Mononuclear cell (primary cell): Measurements from ENCODE around the gene TANC1. TPM values are rescaled to one million over a fixed set of nuclear protein-coding genes. Genes with fewer than 3 reads are reported as not detected.
"Not testable (repeated sequence)": the region's sequence is repeated elsewhere in the genome, so short reads cannot be mapped to it uniquely, and the experiment has no call there.

Experiments
- H3K27me3 ChIP-seq: 2 replicates; pipeline ENCODE4 v1.6.0; 2011; ENCODE audit warnings: low read length, control low read depth; ENCODE audit not compliant: insufficient read depth
- H3K4me1 ChIP-seq: 2 replicates; pipeline ENCODE4 v1.5.1; 2011; ENCODE audit warnings: mild to moderate bottlenecking, low read length, control low read depth; ENCODE audit not compliant: insufficient read depth
- H3K4me3 ChIP-seq: 2 replicates; pipeline ENCODE4 v1.5.1; 2011; ENCODE audit warnings: mild to moderate bottlenecking, low read length, moderate library complexity
- H3K9me3 ChIP-seq: 2 replicates; pipeline ENCODE4 v1.5.1; 2011; ENCODE audit warnings: low read depth, mild to moderate bottlenecking, control low read depth, low read length
- total RNA-seq: library from RNA; depleted of rRNA; stranded (reverse); fragments of >200 nt; gene quantifications from one replicate; pipeline ENCODE4 v1.2.3, GENCODE V29; 2012

The TANC1 gene
- total RNA-seq, 1 donor, result 0.21 TPM

DNA sequence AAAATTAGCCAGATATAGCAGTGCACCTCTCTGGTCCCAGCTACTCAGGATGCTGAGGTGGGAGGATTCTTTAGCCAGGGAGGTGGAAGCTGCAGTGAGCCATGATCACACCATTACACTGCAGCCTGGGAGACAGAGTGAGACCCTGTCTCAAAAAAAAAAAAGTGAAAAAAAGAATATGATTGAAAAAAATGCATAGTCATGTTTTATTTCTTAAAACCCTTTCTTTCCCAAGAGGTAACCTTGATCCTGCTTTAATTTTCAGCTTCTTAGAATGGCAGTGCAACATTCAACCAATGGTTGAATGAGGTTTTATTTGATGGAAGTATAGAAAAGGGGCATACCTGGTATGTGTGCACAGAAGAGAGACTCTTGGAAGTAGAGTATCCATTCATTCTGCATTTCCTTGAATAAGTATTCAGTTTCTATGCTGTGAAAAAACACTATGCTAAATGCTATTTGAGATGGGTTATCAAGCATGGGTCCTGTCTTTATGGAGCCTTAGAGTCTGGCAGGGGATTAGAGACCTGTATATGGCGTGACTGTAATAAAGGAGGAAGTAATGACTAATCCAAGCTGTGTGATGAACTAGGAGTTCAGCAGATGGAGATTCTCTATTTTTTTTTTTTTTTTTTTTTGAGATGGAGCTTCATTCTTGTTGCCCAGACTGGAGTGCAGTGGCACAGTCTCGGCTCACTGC, 171.8 kb downstream of the TANC1 start:
- no peak overlapping the region for H3K4me3 ChIP-seq
- H3K27me3 ChIP-seq, result no peaks in the 10 kb centered on the region
- peaks cover 17% of the 10 kb centered on the region for H3K4me1 ChIP-seq
- no peaks in the 10 kb centered on the region for H3K9me3 ChIP-seq

DNA sequence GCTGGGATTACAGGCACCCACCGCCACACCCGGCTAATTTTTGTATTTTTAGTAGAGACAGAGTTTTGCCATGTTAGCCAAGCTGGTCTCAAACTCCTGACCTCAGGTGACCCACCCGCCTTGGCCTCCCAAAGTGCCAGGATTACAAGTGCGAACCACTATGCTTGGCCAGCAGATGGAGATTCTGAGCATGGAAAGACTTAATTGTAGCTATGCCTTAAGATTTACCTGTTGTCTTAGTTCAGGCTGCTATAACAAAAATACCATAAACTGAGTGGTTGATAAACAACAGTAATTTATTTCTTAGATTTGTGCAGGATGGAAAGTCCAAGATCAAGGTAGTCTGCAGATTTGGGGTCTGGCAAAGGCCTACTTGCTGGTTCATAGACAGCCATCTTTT, 172.4 kb downstream of the TANC1 start:
- not testable (repeated sequence) for H3K9me3 ChIP-seq, H3K4me3 ChIP-seq, H3K27me3 ChIP-seq
- H3K4me1 ChIP-seq, result peaks cover 17% of the 10 kb centered on the region

DNA sequence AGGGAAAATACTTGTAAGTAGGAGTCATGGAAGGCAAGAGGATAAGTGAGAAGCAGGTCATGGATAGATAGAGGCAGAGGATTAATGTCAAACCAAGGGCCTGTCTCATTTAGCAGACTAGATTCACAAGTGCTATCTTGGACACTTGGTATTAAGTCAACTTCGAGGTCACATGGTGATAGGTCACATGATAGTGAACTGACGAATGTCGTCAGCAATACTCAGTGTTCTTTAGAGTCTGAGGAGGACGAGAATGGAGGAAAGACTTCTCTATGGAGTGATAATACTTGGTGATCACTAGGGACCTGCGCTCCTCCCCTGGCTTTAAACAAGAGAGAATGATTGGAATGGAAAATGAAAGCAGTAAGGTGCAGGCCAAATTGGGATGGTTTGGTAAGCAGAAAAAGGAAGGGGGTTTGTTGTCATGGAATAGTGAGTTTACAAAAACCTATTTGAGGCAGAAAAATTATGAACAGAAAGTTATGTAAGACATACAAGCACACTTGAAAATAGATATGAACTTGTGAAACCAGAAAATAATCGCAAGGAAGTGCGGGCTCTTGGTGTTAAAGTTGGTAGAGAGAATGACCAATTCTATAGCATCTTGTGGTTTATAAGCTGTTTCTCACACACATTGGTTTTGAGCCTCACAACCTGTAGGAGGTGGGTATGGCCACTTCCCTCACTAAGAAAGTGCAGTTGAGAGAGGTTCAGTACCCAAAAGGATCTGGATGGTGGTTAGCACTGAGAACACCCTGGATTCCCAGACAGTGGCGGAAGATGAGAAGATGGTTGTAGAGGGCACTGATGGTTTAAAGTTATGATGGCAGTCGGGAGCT, 176.6 kb downstream of the TANC1 start:
- H3K4me1 ChIP-seq, result peaks cover 25% of the 10 kb centered on the region
- H3K27me3 ChIP-seq, result no peaks in the 10 kb centered on the region
- no peaks in the 10 kb centered on the region for H3K9me3 ChIP-seq
- H3K4me3 ChIP-seq, result no peak overlapping the region

DNA sequence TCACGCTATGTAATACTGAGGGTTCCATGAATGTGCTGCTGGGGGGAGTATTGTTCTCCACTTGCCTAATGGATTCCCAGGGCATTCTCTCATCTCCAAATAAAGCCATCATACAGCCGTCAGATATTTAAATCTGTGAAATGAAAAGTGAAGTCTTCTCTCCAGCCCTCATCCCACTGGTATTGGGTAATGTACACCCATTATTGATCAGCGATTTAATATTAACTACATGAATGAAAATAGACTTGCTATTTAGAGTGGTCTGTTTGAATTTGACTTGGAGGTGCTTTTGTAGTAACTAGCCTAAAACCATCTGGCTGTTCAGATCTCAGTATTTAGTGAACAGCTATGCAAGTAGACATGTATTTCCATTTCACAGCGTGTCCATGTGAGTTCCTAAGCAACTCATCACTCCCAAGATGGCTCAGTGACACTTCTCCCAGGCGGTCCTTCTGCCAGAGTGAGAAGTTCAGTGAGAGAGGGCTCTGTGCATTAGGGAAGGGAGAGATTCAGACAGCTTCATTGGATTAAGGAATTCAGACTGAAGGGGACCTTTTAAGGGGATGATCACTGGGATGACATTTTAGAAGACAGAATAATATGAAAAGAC, 177.4 kb downstream of the TANC1 start:
- Histone ChIP-seq H3K4me3 (no peak overlapping the region), H3K27me3 (no peaks in the 10 kb centered on the region), H3K4me1 (peaks cover 23% of the 10 kb centered on the region), H3K9me3 (no peaks in the 10 kb centered on the region)

GRCh38 chr2:159146996-159147666, 178.7 kb downstream of the TANC1 start:
- Histone ChIP-seq H3K9me3 (no peaks in the 10 kb centered on the region), H3K27me3 (no peaks in the 10 kb centered on the region), H3K4me1 (peaks cover 23% of the 10 kb centered on the region), H3K4me3 (no peak overlapping the region)

- no peaks in the 10 kb centered on the region for H3K27me3 ChIP-seq
- H3K4me1 ChIP-seq, result peaks cover 23% of the 10 kb centered on the region
- H3K9me3 ChIP-seq, result no peaks in the 10 kb centered on the region
- H3K4me3 ChIP-seq, result no peak overlapping the region
Measured at GRCh38 chr2:159147690-159148089, 179.2 kb downstream of the TANC1 start.

- Histone ChIP-seq H3K9me3 (no peaks in the 10 kb centered on the region), H3K4me3 (no peak overlapping the region), H3K27me3 (no peaks in the 10 kb centered on the region), H3K4me1 (peaks cover 32% of the 10 kb centered on the region)
Measured at GRCh38 chr2:159148901-159149300, 180.5 kb downstream of the TANC1 start.

GRCh38 chr2:159149747-159150146, 181.3 kb downstream of the TANC1 start:
- H3K4me1 ChIP-seq, result peaks cover 29% of the 10 kb centered on the region
- H3K27me3 ChIP-seq, result no peaks in the 10 kb centered on the region
- H3K9me3 ChIP-seq, result no peaks in the 10 kb centered on the region
- H3K4me3 ChIP-seq, result no peak overlapping the region

GRCh38 chr2:159150280-159150746, 181.9 kb downstream of the TANC1 start:
- peaks cover 25% of the 10 kb centered on the region for H3K4me1 ChIP-seq
- H3K27me3 ChIP-seq, result no peaks in the 10 kb centered on the region
- no peaks in the 10 kb centered on the region for H3K9me3 ChIP-seq
- H3K4me3 ChIP-seq, result no peak overlapping the region

- no peaks in the 10 kb centered on the region for H3K9me3 ChIP-seq
- peaks cover 25% of the 10 kb centered on the region for H3K4me1 ChIP-seq
- H3K4me3 ChIP-seq, result no peak overlapping the region
- no peaks in the 10 kb centered on the region for H3K27me3 ChIP-seq
Measured at GRCh38 chr2:159151198-159152127, 183.0 kb downstream of the TANC1 start.

DNA sequence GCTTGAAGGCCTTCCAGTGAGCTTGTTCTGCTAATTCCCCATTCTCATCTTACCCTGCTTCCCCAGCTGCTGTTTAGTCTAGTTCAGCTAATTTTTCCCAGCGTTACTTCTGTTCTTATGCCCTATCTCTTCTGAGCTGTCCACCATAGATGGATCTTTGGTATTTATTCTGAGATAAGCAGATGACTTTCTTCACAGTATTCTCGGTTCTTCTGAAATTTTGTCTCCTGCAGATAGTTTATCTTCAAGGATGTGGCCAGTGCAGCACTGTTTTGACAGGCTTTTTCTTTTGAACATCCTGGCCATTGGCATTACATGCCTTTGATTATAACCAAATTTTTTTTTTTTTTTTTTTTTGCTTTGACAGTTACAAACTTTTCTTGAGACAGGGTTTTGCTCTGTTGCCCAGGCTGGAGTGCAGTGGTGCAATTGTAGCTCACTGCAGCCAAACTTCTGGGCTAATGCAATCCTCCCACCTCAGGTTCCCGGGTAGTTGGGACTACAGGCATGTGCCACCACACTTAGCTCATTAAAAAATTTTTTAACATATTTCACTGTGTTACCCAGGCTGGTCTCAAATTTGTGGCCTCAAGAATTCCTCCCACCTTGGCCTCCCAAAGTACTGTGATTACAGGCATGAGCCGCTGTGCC, 183.8 kb downstream of the TANC1 start:
- Histone ChIP-seq H3K27me3 (no peaks in the 10 kb centered on the region), H3K4me1 (peaks cover 18% of the 10 kb centered on the region), H3K4me3 (no peak overlapping the region), H3K9me3 (no peaks in the 10 kb centered on the region)

DNA sequence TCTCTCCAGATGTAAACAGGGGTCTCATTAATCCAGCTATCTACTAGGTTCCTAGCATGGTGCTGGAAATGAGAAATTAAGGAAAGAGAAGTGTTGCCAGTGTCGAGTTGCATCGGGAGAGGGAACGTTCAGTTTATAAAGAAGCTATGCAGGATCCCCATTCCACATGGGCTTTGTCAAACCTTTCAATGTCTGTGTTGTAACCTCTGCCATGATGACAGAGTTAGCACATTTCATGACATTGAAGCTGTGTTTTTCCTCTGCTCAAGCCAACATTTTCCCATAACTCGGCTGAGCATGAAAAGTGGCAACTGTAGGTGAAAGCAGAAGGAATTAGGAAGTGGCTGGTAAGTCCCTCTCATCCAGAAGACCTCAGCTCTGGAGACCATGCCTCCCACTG, 184.6 kb downstream of the TANC1 start:
- no peak overlapping the region for H3K4me3 ChIP-seq

DNA sequence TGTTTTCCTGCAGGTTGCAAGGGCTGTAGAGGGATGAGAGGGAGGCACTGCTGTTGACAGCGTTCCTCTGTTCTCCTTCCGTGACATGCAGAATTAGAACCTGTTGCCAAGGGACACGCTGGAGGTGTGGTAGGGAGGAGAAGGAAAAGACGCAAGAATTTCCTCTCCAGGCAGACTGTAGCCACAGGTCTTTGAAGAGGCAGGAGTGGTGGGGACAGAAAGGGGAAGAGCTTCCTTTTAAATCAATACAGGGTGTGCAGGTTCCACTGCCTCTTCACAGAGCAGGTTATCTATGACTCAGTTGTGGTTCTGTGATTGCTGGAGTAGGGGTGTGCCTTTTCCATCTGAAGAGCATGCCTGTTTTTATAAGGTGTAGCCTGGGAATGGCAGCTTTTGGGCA, 185.0 kb downstream of the TANC1 start:
- Histone ChIP-seq H3K9me3 (no peaks in the 10 kb centered on the region), H3K4me3 (no peak overlapping the region), H3K4me1 (peaks cover 14% of the 10 kb centered on the region), H3K27me3 (no peaks in the 10 kb centered on the region)

More for the DNA sequence above, 184.6 kb downstream of the TANC1 start:
- H3K9me3 ChIP-seq, result no peaks in the 10 kb centered on the region
- no peaks in the 10 kb centered on the region for H3K27me3 ChIP-seq
- peaks cover 14% of the 10 kb centered on the region for H3K4me1 ChIP-seq

GRCh38 chr2:159153951-159154350, 185.5 kb downstream of the TANC1 start:
- peaks cover 14% of the 10 kb centered on the region for H3K4me1 ChIP-seq
- no peak overlapping the region for H3K4me3 ChIP-seq
- H3K9me3 ChIP-seq, result no peaks in the 10 kb centered on the region
- no peaks in the 10 kb centered on the region for H3K27me3 ChIP-seq
